HK-2 (cell line): Measurements from ENCODE around the gene VIPR2.

Experiments used
- DNase-seq: peaks from one replicate; pipeline ENCODE4 v3.0.0-alpha.2; 2018; ENCODE audit not compliant: unreplicated experiment

The VIPR2 gene

GRCh38 chr7:159026271-159027055 lies 118.2 kb downstream of the VIPR2 start:
- DNase-seq = no peak

- DNase-seq = no peak
Measured at GRCh38 chr7:159025161-159025779, 119.4 kb downstream of the VIPR2 start.

DNA sequence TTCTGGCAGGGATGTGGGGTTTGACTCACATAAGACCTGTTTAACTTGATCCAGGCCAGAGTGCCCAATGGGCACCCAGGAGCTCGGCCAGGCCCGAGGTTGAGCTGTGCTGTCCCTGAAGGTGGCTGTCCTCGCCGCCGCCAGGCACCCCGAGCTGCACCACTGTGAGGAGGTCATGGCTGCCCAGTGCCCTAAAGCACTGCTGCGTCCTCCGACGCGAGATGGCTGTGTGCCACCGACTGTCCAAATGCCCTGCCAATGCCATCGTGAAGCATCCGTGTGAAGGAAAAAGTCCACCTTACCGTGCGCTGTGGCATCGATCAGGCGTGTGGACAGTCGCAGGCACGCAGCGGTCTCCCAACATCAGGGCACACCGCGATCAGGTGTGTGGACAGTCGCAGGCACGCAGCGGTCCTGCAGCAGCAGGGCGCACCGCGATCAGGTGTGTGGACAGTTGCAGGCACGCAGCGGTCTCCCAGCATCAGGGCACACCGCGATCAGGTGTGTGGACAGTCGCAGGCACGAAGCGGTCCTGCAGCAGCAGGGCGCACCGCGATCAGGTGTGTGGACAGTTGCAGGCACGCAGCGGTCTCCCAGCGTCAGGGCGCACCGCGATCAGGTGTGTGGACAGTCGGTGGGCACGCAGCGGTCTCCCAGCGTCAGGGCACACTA lies 120.3 kb downstream of the VIPR2 start:
- DNase-seq = no peak

DNA sequence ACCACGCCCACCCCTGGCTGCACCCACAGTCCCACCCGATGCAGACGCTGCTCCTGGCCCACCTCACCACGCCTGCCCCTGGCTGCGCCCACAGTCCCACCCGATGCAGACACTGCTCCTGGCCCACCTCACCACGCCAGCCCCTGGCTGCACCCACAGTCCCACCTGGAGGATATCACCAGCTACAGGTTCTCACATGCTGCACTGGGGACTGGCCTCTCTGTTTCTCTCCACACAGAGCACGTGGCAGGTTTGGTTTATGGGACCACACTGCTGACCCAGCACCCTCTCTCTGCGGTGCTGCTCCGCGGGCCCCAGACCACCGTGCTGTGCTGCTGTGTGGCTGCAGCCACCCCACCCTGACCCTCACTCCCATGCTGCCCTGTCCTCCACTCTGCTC lies 120.9 kb downstream of the VIPR2 start:
- DNase-seq = no peak

DNA sequence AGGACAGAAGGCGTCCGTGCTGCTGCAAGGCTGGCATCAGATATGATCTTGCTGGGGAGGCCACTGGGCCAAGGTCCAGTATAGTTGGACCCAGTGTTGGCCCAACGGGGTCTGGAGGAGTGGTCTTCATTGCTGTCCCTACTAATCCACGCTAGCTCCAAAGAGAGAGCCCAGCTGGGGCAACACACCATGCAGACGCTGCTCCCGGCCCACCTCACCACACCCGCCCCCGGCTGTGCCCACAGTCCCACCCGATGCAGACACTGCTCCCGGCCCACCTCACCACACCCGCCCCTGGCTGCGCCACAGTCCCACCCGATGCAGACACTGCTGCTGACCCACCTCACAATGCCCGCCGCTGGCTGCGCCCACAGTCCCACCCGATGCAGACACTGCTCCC lies 121.5 kb downstream of the VIPR2 start:
- DNase-seq = no peak

DNA sequence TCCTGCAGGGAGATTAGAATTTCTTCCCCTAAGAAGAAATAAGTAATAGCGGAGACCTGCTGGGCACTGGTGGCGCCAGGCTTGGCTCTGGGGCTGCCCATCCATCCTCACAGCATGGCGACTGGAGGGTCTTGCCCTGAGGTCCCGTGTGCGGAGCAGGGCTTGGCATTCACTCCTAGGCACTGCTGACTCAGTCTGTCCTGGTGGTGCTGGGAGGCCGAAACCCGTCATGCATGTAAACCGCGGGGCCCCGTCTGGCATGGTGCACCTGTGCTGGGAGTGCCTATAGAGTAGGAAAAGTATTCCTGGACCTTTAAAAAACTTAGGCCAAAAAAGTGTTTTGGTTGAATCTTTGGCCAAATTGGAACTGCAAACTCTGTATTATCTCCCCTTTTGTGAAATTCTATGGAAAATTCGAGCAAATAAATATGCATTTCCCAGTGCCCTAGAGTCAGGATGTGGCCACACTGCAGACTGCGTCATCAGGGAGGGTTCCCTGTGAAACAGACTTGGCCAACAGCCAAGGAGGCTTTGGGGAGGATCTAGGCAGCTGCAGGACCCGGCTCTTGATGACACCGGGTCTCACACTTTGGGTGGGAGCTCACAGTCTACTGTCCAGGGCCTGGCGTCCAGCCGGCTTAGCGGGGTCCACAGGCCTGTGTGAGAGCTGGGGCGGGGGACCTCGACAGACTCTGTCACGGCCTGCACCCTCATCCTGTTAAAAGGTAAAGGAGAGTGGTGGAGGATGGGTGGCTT lies 122.3 kb downstream of the VIPR2 start:
- DNase-seq = no peak

- no peak for DNase-seq
Measured at GRCh38 chr7:159020987-159021386, 123.7 kb downstream of the VIPR2 start.

DNA sequence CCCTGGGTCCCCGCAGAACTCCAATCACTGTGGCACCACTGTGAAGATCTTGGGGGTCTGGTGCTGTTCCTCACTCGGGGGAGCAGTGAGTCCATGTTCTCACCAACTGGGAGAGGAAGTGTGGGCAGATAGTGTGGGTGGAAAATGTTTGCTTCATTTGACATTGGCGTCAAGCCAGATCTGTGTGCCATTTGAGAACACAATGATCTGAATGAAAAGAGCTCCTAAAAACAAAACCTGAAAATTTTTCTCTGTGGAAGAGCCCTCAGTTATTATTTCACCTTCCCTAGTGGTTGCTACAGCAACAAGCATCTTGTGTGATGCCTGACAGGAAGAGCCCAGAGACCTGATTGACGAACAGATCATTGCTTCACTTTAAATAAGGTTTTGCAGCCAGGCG lies 125.6 kb downstream of the VIPR2 start:
- no peak for DNase-seq

DNA sequence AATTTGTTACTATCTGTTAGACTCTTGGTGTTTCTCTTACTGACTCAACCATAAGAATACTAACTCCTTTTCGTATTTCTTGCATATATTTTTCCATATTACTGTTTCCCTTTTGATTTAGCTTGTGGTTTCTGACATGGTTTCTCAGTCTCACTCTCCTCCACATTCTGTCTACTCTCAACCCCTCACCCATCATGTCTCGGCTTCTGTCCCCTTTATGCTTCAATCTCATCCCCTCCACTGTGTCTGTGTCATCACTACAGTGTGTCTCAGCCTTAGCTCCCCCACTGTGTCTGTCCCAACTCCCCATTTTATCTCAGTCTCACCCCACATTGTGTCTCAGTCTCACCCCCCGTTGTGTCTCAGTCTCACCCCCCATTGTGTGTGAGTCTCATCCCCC lies 126.9 kb downstream of the VIPR2 start:
- DNase-seq = no peak

- no peak for DNase-seq
Measured at GRCh38 chr7:159017210-159017609, 127.5 kb downstream of the VIPR2 start.

DNA sequence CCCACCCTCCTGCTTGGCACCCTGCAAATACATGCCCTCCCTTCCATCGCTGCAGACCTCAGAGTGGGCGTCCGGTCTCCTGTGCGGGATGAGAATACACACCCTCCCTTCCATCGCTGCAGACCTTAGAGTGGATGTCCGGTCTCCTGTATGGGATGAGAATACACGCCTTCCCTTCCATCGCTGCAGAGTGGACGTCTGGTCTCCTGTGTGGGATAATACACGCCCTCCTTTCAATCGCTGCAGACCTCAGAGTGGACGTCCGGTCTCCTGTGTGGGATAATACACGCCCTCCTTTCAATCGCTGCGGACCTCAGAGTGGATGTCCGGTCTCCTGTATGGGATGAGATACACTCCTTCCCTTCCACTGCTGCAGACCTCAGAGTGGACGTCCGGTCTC lies 128.1 kb downstream of the VIPR2 start:
- no peak for DNase-seq

DNA sequence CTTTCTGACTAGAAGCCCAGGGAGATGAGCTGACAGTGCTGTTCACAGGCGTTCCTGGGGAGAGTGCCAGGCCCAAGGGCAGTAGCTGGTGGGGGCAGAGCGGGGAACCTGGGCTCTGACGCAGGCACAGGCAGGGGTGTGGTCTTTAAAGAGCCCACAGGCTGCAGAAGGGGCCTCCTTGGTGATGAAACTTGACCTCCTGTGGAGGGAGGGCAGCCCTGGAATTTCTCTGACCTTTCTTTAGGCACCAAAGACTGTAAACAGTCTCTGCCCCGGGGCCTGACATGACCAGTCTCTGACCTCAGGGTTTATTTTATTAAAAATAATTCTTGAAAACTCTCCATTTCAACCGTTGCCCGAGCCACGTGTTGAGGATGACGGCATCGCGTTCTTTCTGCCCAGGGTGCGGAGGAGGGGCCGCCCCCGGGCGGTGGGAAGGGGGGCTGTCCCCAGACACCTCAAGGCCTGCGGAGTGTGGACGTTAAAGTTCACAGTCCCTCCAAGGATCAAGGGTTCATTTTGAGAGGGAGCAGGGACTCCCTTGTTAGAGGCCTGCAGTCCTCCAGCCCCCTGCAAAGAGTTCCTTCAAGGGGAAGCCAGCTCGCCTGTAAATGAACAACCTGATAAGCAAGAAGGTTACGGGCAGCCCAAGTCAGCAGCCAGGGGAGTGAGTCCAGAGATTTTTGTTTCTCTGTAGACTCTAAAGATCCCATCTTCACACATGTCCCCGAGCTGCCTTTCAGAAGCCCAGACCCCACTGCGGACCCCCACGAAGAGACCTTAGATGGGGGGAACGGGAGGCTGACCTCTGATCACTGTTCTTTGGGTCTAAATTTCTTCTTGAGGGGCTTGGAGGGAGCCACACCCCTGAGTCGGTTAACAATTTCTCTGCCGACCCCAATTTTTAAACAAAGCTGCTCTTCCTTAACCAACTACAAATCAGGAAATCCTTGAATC lies 128.9 kb downstream of the VIPR2 start:
- no peak for DNase-seq

GRCh38 chr7:159015081-159015453 lies 129.6 kb downstream of the VIPR2 start:
- DNase-seq = no peak

- no peak for DNase-seq
Measured at GRCh38 chr7:159014297-159015062, 130.2 kb downstream of the VIPR2 start.

DNA sequence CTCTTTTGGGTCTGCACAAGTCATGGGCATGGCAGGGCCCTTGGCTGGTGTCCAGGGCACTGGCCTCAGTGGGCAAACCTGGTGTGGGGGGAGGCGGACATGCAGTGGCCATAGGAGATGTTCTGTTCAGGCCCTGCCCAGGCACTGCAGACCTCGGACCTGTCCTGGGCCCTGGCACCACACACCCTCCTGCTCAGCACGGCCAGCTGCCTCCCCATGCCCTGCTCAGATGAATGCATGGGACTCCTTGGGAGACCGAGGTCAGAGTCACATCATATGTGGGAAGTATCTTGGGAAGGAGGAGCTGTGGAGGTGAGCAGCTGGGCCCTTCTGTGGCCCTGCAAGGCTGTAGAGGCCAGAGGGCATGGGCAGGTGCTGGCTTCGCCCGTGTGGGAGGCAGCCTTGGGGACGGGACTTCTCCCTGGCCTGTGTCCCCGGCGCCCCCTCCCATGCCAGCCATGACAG lies 130.8 kb downstream of the VIPR2 start:
- no peak for DNase-seq

- no peak for DNase-seq
Measured at GRCh38 chr7:159013181-159013690, 131.4 kb downstream of the VIPR2 start.

DNA sequence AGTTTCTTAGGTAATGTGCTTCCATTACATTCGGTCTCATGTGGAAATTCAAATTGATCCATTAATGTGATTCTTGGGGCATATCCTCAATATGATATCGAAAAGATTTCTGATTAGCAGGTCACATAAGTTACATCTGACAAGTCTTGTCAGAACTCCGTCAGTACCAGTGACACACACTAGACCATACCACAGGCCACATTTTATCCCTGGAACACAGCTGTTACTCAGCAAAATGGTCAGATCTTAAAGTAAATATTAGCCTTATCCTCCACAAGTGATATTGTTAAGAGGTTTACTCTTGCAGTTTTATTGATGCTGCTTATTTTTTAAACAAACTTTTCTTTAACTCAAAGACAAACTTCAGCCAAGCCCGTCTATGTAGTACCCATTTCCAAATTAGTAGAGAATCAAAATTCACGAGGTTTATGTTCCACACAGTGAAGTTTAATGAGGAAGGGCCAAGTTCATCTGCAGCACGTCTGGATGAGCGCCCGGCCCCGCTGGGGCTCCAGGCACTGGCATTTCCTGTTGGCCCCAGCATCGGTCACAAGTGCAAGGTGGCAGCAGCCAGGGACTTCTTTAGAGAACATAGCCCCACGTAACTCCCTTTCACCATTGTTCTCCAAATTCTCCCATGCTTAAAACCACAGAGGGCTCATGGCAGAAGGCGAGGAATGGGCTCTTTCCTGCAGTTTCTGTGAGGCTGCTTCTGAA lies 132.2 kb downstream of the VIPR2 start:
- DNase-seq = no peak

DNA sequence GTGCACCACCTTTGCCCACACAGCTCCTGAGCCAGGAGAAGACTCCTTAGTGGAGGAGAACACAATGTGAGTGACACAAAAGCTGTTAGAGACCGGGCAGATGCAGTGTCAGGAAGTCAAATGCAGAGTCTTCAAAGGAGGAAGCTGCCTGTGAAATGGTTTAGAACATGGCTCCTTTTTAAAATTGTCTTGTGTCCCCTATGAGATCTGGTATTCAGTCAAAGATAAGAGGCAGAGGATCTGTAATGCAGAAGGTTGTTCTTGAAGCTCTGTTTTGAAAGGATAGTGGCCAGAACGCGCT lies 133.0 kb downstream of the VIPR2 start:
- DNase-seq = no peak

GRCh38 chr7:159010937-159011721 lies 133.5 kb downstream of the VIPR2 start:
- DNase-seq = no peak
